ENCODE data around the gene SHFL. TPM values are rescaled to one million over a fixed set of nuclear protein-coding genes. Genes with fewer than 3 reads are reported as not detected.

The SHFL gene
- total RNA-seq (2014; rRNA removed; shearing (Covaris generic)) = 25.4 and 28.4 TPM in 2 replicates

GRCh38 chr19:10085641-10086590 lies at the start of gene SHFL:
TSS of gene SHFL (plus strand) at chr19:10086317. CDS start at chr19:10086428, 111 bp downstream.

GRCh38 chr19:10106100-10106936 lies 20.2 kb downstream of the SHFL start, which contains the start of gene PPAN:
TSS of gene PPAN (plus strand) at chr19:10106362. CDS start at chr19:10106395, 33 bp downstream.

GRCh38 chr19:10111405-10111811 lies 25.3 kb downstream of the SHFL start, which contains the start of gene P2RY11:
TSS of gene P2RY11 (plus strand) at chr19:10111693. CDS start at chr19:10111722, 29 bp downstream.

Small RNA genes lying within 50 kb of the gene (small RNA-seq; reads per million reads assigned to genes)
- not detected for gene MIR5589
- 39.2 reads per million, percentile 94 among the genes with 10 or more reads in this experiment for gene SNORD105
- gene SNORD105B = 7,344 reads per million, percentile 100 among the genes with 10 or more reads in this experiment

Other genes with a start within 250 kb of the SHFL start
- gene OLFM2, start 149.8 kb upstream of the SHFL start, total RNA-seq (2014; rRNA removed; shearing (Covaris generic)) = 0.50 and 0.53 TPM in 2 replicates
- 2.6 and 4.6 TPM in 2 replicates for gene COL5A3, start 75.8 kb upstream of the SHFL start, total RNA-seq (2014; rRNA removed; shearing (Covaris generic))
- not detected in 2 replicates for gene RDH8, start 72.8 kb upstream of the SHFL start, total RNA-seq (2014; rRNA removed; shearing (Covaris generic))
- 0.34 and 0.94 TPM in 2 replicates for gene ANGPTL6, start 16.4 kb downstream of the SHFL start, total RNA-seq (2014; rRNA removed; shearing (Covaris generic))
- gene PPAN, start 20.0 kb downstream of the SHFL start, total RNA-seq (2014; rRNA removed; shearing (Covaris generic)) = 119 and 135 TPM in 2 replicates
- gene P2RY11, start 25.4 kb downstream of the SHFL start, total RNA-seq (2014; rRNA removed; shearing (Covaris generic)) = 20.8 and 21.1 TPM in 2 replicates
- 698 and 733 TPM in 2 replicates for gene EIF3G, start 33.6 kb downstream of the SHFL start, total RNA-seq (2014; rRNA removed; shearing (Covaris generic))
- gene DNMT1, start 108.6 kb downstream of the SHFL start, total RNA-seq (2014; rRNA removed; shearing (Covaris generic)) = 221 and 236 TPM in 2 replicates
- gene S1PR2, start 145.0 kb downstream of the SHFL start, total RNA-seq (2014; rRNA removed; shearing (Covaris generic)) = 18.5 and 21.3 TPM in 2 replicates
- 144 and 170 TPM in 2 replicates for gene MRPL4, start 165.9 kb downstream of the SHFL start, total RNA-seq (2014; rRNA removed; shearing (Covaris generic))
- gene ICAM1, start 184.8 kb downstream of the SHFL start, total RNA-seq (2014; rRNA removed; shearing (Covaris generic)) = 24.8 and 28.8 TPM in 2 replicates
- 0.30 and 0.58 TPM in 2 replicates for gene ICAM4, start 200.6 kb downstream of the SHFL start, total RNA-seq (2014; rRNA removed; shearing (Covaris generic))
- 20.3 TPM in 2 replicates for gene ICAM5, start 203.6 kb downstream of the SHFL start, total RNA-seq (2014; rRNA removed; shearing (Covaris generic))
- 1.0 and 2.4 TPM in 2 replicates for gene ZGLP1, start 223.5 kb downstream of the SHFL start, total RNA-seq (2014; rRNA removed; shearing (Covaris generic))
- gene FDX2, start 229.7 kb downstream of the SHFL start, total RNA-seq (2014; rRNA removed; shearing (Covaris generic)) = 38.9 and 43.2 TPM in 2 replicates
- gene RAVER1, start 247.2 kb downstream of the SHFL start, total RNA-seq (2014; rRNA removed; shearing (Covaris generic)) = 40.7 and 50.4 TPM in 2 replicates